WTC11 (cell line): Measurements from ENCODE around the gene SECTM1. TPM values are rescaled to one million over a fixed set of nuclear protein-coding genes. Genes with fewer than 3 reads are reported as not detected.
A peak's percentile ranks its signal among the peaks of the same experiment; 100 is the strongest.
"Not testable (repeated sequence)": the region's sequence is repeated elsewhere in the genome, so short reads cannot be mapped to it uniquely, and the experiment has no call there.

Experiments
- ATAC-seq: fragments of 200-7000 bp; cut with Tn5 transposase; 2 replicates; pipeline ENCODE4 v1.10.0; 2021; ENCODE audit warnings: mild to moderate bottlenecking, moderate library complexity
- CTCF ChIA-PET: fragments of 300-600 bp; sonication (Branson Sonifier 250); formaldehyde crosslinking; loops from one replicate; lab custom pipeline; 2021; ENCODE audit warnings: antibody characterized with exemption; lab: Charles Lee
- POLR2A ChIA-PET: fragments of 350-600 bp; sonication (Branson Sonifier 250); formaldehyde crosslinking; loops from one replicate; lab custom pipeline; 2021; ENCODE audit warnings: antibody characterized with exemption; lab: Charles Lee
- DNase-seq: peaks from one replicate; pipeline ENCODE4 v3.0.0; 2021; ENCODE audit warnings: low spot score
- H3K27ac Mint-ChIP-seq: 2 replicates; pipeline ENCODE4 v1.8.0; 2021; ENCODE audit warnings: mixed read lengths
- H3K27me3 Mint-ChIP-seq: 2 replicates; pipeline ENCODE4 v1.8.0; 2021; ENCODE audit warnings: low read depth, mild to moderate bottlenecking, moderate library complexity, mixed read lengths
- H3K36me3 Mint-ChIP-seq: 2 replicates; pipeline ENCODE4 v1.8.0; 2021; ENCODE audit warnings: mixed read lengths
- H3K4me1 Mint-ChIP-seq: 2 replicates; pipeline ENCODE4 v1.8.0; 2022; ENCODE audit warnings: mixed read lengths
- H3K4me3 Mint-ChIP-seq: 2 replicates; pipeline ENCODE4 v1.8.0; 2021; ENCODE audit warnings: mild to moderate bottlenecking, moderate library complexity, mixed read lengths
- H3K9me3 Mint-ChIP-seq: 2 replicates; pipeline ENCODE4 v1.8.0; 2021; ENCODE audit warnings: mixed read lengths
- CTCF ChIP-seq: fragments of 200-600 bp; IDR thresholded peaks from 2 replicates; pipeline ENCODE4 v1.8.0; 2022; ENCODE audit warnings: antibody characterized with exemption
- NFYB ChIP-seq: sonication (generic); formaldehyde crosslinking; conservative IDR thresholded peaks from 2 replicates; pipeline ENCODE4 v1.8.0; 2022; ENCODE audit warnings: low read depth, missing genetic modification reagents
- NR2C2 ChIP-seq: sonication (generic); formaldehyde crosslinking; IDR thresholded peaks from 2 replicates; pipeline ENCODE4 v1.8.0; 2022; ENCODE audit warnings: mild to moderate bottlenecking, missing genetic modification reagents
- SP1 ChIP-seq: sonication (generic); formaldehyde crosslinking; conservative IDR thresholded peaks from 2 replicates; pipeline ENCODE4 v1.8.1; 2022; ENCODE audit warnings: missing genetic modification reagents
- TCF7 ChIP-seq: sonication (generic); formaldehyde crosslinking; IDR thresholded peaks from 2 replicates; pipeline ENCODE4 v1.8.0; 2022; ENCODE audit warnings: mild to moderate bottlenecking, low read depth, missing genetic modification reagents, moderate library complexity
- ZNF138 ChIP-seq: sonication (generic); formaldehyde crosslinking; conservative IDR thresholded peaks from 2 replicates; pipeline ENCODE4 v1.8.1; 2022; ENCODE audit warnings: mild to moderate bottlenecking, moderate library complexity, missing genetic modification reagents
- total RNA-seq: library from RNA; stranded (reverse); gene quantifications from 3 replicates; pipeline ENCODE4 v1.2.3, GENCODE V29; 2021
- TF ChIP-seq, protein P1 (sequence below): sonication (generic); formaldehyde crosslinking; IDR thresholded peaks from 2 replicates; pipeline ENCODE4 v1.8.0; 2022; ENCODE audit warnings: mild to moderate bottlenecking, missing genetic modification reagents

The SECTM1 gene
- total RNA-seq, 1 experiment from 2014 or later: 0.22 TPM

- ATAC-seq (peak; percentile 26), DNase-seq (no peak)
- Mint-ChIP-seq H3K9me3 (no peaks in the 10 kb centered on the region), H3K27ac (no peak overlapping the region), H3K27me3 (peaks cover 52% of the 10 kb centered on the region), H3K4me1 (no peaks in the 10 kb centered on the region)
- TF ChIP-seq TCF7: 0 out of 2 replicates have a peak, but pooled peaks have one; percentile 0
- TF ChIP-seq NFYB: no peak
- TF ChIP-seq, all 79 proteins: peak for 1
- POLR2A ChIA-PET: interaction anchor here (0.5 kb wide), 1 partner anchor 26 kb away, joined by 3 read pairs; no protein-coding TSS in a partner anchor
- H3K4me3 Mint-ChIP-seq: no peak overlapping the region
- no peaks in the 10 kb centered on the region for H3K36me3 Mint-ChIP-seq
- CTCF ChIA-PET: interaction anchor here (1.0 kb wide), 1 partner anchor 17 kb away, joined by 3 read pairs; no protein-coding TSS in a partner anchor
These were observed 41.2 kb upstream of the SECTM1 start for GRCh38 chr17:82374626-82375331.

DNA sequence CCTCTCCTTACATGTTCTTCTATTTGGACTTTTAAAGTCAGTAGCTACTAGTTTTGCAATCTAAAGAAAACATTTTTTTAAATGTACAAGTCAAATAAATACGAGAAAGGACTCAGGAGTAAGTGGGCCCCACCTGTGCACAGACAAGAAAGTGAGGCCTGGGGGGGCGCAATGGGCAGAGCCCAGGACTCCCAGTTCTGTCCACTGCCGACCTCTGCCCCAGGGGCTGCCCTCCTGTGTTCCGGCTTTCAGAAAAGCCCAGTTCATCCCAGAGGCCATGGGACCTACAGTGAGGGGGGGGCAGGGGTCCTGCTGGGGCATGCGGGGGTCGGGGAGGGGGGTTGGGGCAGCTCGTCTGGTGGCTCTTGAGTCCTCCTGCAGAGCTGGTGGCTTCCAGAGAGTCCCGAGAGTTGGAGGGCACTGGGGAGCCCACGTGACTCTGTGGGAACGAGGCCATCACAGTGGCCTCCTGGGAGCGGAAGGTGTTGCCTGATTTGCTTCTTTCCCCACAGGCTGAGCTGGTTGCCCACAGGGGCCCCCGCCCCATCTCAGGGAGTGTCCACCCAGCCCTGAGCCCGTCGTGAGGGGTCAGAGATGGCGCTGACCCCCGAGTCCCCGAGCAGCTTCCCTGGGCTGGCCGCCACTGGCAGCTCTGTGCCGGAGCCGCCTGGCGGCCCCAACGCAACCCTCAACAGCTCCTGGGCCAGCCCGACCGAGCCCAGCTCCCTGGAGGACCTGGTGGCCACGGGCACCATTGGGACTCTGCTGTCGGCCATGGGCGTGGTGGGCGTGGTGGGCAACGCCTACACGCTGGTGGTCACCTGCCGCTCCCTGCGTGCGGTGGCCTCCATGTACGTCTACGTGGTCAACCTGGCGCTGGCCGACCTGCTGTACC is 40.4 kb upstream of the SECTM1 start:
- ATAC-seq: no peak
- ChIA-PET POLR2A (interaction anchor here (0.5 kb wide), 1 partner anchor 26 kb away, joined by 3 read pairs; no protein-coding TSS in a partner anchor), CTCF (interaction anchor here (1.0 kb wide), 1 partner anchor 16 kb away, joined by 3 read pairs; no protein-coding TSS in a partner anchor)
- no peak overlapping the region for H3K27ac Mint-ChIP-seq
- no peaks in the 10 kb centered on the region for H3K4me1 Mint-ChIP-seq
- no peak for DNase-seq
- no peak for TF ChIP-seq NFYB
- no peak for TF ChIP-seq TCF7
- no peak for TF ChIP-seq NR2C2 (CRISPR knock-in tag)
- no peak for TF ChIP-seq SP1 (CRISPR knock-in tag)
- TF ChIP-seq CTCF: no peak
- H3K4me3 Mint-ChIP-seq: no peak overlapping the region
- H3K9me3 Mint-ChIP-seq: no peaks in the 10 kb centered on the region
- H3K27me3 Mint-ChIP-seq: peaks cover 59% of the 10 kb centered on the region
- no peaks in the 10 kb centered on the region for H3K36me3 Mint-ChIP-seq

DNA sequence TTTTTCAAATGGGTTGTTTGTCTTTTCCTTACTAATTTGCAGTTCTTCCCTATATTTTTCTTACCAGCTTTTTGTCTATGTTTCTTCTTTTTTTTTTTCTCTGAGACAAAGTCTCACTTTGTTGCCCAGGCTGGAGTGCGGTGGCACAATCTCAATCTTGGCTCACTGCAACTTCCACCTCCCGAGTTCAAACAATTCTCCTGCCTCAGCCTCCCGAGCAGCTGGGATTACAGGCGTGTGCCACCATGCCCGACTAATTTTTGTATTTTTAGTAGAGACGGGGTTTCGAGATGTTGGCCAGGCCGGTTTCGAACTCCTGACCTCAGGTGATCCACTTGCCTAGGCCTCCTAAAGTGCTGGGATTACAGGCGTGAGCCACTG is 39.5 kb upstream of the SECTM1 start:
- H3K27ac Mint-ChIP-seq, H3K9me3 Mint-ChIP-seq, DNase-seq, POLR2A ChIA-PET, H3K36me3 Mint-ChIP-seq, H3K4me1 Mint-ChIP-seq, ATAC-seq: not testable (repeated sequence)
- CTCF ChIA-PET: interaction anchor here (0.9 to 1.0 kb wide), 2 partner anchors 16 to 42 kb away, joined by 3 to 5 read pairs; no protein-coding TSS in a partner anchor
- H3K4me3 Mint-ChIP-seq: peak overlapping the region; percentile 45
- peaks cover 65% of the 10 kb centered on the region for H3K27me3 Mint-ChIP-seq

GRCh38 chr17:82372249-82373071 is 38.9 kb upstream of the SECTM1 start:
- Mint-ChIP-seq H3K36me3 (no peaks in the 10 kb centered on the region), H3K4me1 (peaks cover 2% of the 10 kb centered on the region), H3K27me3 (peaks cover 67% of the 10 kb centered on the region), H3K27ac (no peak overlapping the region), H3K4me3 (peak overlapping the region; percentile 55), H3K9me3 (peaks cover 5% of the 10 kb centered on the region)
- POLR2A ChIA-PET: no interaction called here
- peak; percentile 4; the same call in 1 of the 2 replicates for ATAC-seq
- no peak for DNase-seq
- CTCF ChIA-PET: interaction anchor here (0.9 to 1.0 kb wide), 3 partner anchors 15 to 42 kb away, joined by 3 to 5 read pairs (median 3); no protein-coding TSS in a partner anchor
- no peak for TF ChIP-seq ZNF138 (CRISPR knock-in tag)
- TF ChIP-seq, protein P1, sequence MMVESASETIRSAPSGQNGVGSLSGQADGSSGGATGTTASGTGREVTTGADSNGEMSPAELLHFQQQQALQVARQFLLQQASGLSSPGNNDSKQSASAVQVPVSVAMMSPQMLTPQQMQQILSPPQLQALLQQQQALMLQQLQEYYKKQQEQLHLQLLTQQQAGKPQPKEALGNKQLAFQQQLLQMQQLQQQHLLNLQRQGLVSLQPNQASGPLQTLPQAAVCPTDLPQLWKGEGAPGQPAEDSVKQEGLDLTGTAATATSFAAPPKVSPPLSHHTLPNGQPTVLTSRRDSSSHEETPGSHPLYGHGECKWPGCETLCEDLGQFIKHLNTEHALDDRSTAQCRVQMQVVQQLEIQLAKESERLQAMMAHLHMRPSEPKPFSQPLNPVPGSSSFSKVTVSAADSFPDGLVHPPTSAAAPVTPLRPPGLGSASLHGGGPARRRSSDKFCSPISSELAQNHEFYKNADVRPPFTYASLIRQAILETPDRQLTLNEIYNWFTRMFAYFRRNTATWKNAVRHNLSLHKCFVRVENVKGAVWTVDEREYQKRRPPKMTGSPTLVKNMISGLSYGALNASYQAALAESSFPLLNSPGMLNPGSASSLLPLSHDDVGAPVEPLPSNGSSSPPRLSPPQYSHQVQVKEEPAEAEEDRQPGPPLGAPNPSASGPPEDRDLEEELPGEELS (CRISPR knock-in tag): 0 out of 2 replicates have a peak, but pooled peaks have one; percentile 4
